ENCODE measurements around the gene NDUFS4.
"Not testable (repeated sequence)": the region's sequence is repeated elsewhere in the genome, so short reads cannot be mapped to it uniquely, and the experiment has no call there.

Gene NDUFS4

DNA sequence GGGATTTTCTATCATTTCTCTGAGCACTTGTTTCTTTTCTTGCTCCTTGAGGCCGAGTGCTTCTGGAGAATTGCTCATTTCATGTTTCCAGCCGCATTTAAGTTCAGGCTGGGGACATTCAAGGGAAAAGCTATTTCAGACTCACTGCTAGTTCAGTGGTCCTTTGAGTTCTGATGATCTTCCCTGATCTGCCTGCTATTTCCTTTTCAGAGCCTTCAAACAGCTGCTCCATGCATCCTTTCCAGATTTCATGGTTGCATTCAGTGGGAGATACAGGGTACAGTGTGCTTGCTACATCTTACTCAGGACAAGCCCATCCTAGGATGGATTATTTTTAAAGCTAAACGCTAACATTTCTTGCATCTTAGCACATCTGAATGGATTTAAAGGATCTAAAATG is 14.7 kb downstream of the NDUFS4 start:
- no peak for DNase-seq (ENCODE audit: low read depth in 2 of 2, low spot score in 1 of 2)

DNA sequence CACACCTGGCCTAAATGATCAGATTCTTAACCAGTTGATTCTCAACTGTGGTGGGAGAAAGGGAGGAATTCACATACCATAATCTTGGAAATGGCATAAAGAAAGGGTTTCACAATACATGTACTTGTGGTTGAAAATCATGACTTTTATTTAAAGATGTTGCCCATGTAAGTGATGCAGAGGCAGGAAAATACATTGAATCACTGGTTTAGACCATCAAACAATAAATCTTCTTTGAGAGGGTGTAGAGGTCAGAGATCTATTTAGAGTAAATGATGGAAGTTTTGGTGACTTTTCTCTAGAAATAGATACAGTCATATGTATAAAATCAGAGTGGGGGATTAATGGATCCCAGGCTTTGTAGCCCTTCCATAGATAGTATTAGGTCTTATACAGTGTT is 15.4 kb downstream of the NDUFS4 start:
- no peak for DNase-seq (ENCODE audit: low read depth in 2 of 2, low spot score in 1 of 2)

DNA sequence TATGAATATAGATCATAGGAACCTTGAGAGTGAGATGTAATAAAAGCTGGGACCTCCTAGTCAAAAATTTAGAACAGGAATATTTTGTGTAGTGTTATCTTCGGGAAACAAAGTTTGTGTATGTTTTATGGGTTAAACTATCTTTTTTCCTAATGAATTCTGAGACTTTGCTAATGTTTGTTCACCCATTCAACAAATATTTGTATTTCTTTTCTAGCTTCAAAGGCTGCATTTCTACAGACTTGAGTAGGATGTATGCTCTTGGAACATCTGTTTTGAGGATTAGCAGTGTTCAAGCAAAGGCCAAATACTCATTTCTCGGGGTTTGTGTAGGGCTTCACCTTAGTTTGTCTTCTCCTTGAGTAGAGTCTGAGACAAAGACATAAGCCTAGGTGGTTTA is 16.2 kb downstream of the NDUFS4 start:
- no peak for DNase-seq (ENCODE audit: low read depth in 2 of 2, low spot score in 1 of 2)

GRCh38 chr5:53578854-53579253 is 18.4 kb downstream of the NDUFS4 start:
- DNase-seq (ENCODE audit: low read depth in 2 of 2, low spot score in 1 of 2) = no peak

DNA sequence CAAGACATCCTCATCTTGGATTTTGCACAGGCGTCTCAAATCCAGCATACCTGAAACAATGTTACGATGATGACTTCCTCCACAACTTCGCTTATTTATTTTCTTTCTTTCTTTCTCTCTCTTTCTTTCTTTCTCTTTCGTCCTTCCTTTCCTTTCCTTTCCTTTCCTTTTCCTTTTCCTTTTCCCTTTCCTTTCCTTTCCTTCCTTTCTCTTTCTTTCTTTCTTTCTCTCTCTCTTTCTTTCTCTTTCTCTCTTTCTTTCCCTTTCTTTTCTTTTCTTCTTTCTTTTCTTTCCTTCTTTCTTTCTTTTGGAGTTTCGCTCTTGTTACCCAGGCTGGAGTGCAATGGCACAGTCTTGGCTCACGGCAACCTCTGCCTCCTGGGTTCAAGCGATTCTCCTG is 20.1 kb downstream of the NDUFS4 start:
- no peak for DNase-seq (ENCODE audit: low read depth in 2 of 2, low spot score in 1 of 2)

DNA sequence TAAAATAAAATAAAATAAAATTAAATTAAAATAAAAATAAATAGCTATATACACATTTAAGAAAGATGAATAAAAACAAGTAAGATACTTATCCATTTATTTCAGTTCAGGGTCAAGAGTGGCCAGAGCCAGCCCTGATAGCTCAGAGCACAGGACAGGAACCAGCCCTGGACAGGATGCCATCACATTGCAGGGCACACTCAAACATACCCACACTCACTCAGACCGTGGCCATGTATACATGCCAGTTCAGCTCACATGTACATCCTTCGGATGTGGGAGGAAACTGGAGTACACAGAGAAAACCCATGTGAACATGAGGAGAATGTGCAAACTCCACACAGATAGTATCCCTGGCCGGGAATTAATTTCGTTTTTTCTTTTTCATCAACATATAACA is 21.8 kb downstream of the NDUFS4 start:
- DNase-seq (ENCODE audit: low read depth in 2 of 2, low spot score in 1 of 2) = no peak

DNA sequence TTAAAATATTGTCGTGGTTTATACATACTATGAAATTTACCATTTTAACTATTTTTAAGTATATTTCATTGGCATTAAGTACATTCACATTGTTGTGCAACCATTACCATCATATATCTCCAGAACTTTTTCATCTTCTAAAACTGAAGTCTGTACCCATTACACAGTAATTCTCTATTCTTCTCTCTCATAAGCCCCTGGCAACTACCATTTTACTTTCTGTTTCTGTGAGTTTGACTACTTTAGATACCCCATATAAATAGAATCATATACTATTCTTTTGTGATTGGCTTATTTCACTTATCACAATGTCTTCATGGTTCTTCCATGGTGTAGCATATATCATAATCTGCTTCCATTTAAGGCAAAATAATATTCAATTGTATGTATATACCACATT is 30.3 kb downstream of the NDUFS4 start:
- no peak for DNase-seq (ENCODE audit: low read depth in 2 of 2, low spot score in 1 of 2)

- DNase-seq (ENCODE audit: low read depth in 2 of 2, low spot score in 1 of 2) = no peak
Measured at GRCh38 chr5:53594419-53594818, 34.0 kb downstream of the NDUFS4 start.

DNA sequence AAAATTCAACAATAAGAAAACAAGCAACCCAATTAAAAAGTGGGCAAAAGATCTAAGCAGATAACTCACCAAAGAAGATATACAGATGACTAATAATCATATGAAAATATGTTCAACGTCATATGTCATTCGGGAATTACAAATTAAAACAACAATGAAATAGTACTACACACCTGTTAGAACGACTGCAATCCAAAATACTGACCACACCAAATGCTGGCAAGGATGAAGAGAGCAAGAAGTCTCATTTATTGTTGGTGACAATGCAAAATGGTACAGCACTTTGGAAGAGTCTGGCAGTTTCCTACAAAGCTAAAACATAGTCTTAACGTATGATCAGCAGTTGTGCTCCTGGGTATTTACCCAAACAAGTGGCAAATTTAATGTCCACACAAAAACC is 37.5 kb downstream of the NDUFS4 start:
- DNase-seq (ENCODE audit: low read depth in 2 of 2, low spot score in 1 of 2) = no peak

GRCh38 chr5:53601570-53601969 is 41.1 kb downstream of the NDUFS4 start:
- DNase-seq (ENCODE audit: low read depth in 2 of 2, low spot score in 1 of 2) = no peak

GRCh38 chr5:53603009-53603687 is 42.7 kb downstream of the NDUFS4 start:
- no peak for DNase-seq (ENCODE audit: low read depth in 2 of 2, low spot score in 1 of 2)

DNA sequence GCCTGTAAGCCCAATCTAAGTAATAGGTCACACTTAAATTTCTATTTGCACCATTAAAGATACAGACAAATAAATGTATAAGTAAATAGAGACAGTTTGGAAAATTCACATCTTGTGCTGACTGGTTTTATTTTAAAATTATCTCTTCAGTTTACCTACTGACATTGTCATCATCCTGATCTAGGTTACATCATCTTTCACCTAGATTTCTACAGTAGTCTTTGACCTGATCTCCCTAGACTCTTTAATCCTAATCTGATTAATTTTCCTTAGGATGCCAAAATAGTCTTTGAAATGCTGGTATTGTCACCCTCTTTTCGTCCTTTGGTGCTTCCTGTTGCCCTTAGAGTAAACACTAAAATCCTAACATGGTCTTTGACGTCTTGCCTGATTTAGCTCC is 43.9 kb downstream of the NDUFS4 start:
- DNase-seq (ENCODE audit: low read depth in 2 of 2, low spot score in 1 of 2) = no peak

GRCh38 chr5:53607886-53608285 is 47.4 kb downstream of the NDUFS4 start:
- DNase-seq (ENCODE audit: low read depth in 2 of 2, low spot score in 1 of 2) = no peak

- not testable (repeated sequence) for DNase-seq (ENCODE audit: low read depth in 2 of 2, low spot score in 1 of 2)
Measured at GRCh38 chr5:53608897-53609296, 48.5 kb downstream of the NDUFS4 start.

GRCh38 chr5:53613061-53613460 is 52.6 kb downstream of the NDUFS4 start:
- no peak for DNase-seq (ENCODE audit: low read depth in 2 of 2, low spot score in 1 of 2)

GRCh38 chr5:53613536-53613935 is 53.1 kb downstream of the NDUFS4 start:
- no peak for DNase-seq (ENCODE audit: low read depth in 2 of 2, low spot score in 1 of 2)

GRCh38 chr5:53614376-53614885 is 54.0 kb downstream of the NDUFS4 start:
- DNase-seq (ENCODE audit: low read depth in 2 of 2, low spot score in 1 of 2) = no peak

GRCh38 chr5:53616939-53617549 is 56.6 kb downstream of the NDUFS4 start:
- DNase-seq (ENCODE audit: low read depth in 2 of 2, low spot score in 1 of 2) = no peak

- no peak for DNase-seq (ENCODE audit: low read depth in 2 of 2, low spot score in 1 of 2)
Measured at GRCh38 chr5:53631251-53631650, 70.8 kb downstream of the NDUFS4 start.

GRCh38 chr5:53642061-53642460 is 81.6 kb downstream of the NDUFS4 start:
- no peak for DNase-seq (ENCODE audit: low read depth in 2 of 2, low spot score in 1 of 2)

- no peak for DNase-seq (ENCODE audit: low read depth in 2 of 2, low spot score in 1 of 2)
Measured at GRCh38 chr5:53643445-53643844, 83.0 kb downstream of the NDUFS4 start.

DNA sequence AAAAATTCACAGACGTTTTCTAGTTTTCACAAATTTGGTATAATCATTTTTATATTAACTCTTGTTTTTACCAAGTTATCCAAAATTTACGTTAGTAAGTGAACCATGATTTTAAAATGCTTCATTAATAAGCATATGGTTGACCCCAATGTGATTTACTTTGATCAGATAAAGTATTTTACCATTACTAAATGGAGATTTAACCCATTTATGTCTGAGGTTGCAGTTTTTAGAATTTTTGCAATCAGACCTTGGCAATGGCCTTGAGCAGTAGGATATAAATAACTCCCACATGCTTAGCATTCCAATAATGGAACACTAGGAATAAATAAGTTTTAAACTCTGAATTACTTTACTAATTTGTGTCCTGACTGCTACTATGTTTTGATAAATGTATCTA is 84.6 kb downstream of the NDUFS4 start:
- no peak for DNase-seq (ENCODE audit: low read depth in 2 of 2, low spot score in 1 of 2)

- no peak for DNase-seq (ENCODE audit: low read depth in 2 of 2, low spot score in 1 of 2)
Measured at GRCh38 chr5:53649352-53649751, 88.9 kb downstream of the NDUFS4 start.
